ENCODE measurements around the gene TMEM130.

The TMEM130 gene

DNA sequence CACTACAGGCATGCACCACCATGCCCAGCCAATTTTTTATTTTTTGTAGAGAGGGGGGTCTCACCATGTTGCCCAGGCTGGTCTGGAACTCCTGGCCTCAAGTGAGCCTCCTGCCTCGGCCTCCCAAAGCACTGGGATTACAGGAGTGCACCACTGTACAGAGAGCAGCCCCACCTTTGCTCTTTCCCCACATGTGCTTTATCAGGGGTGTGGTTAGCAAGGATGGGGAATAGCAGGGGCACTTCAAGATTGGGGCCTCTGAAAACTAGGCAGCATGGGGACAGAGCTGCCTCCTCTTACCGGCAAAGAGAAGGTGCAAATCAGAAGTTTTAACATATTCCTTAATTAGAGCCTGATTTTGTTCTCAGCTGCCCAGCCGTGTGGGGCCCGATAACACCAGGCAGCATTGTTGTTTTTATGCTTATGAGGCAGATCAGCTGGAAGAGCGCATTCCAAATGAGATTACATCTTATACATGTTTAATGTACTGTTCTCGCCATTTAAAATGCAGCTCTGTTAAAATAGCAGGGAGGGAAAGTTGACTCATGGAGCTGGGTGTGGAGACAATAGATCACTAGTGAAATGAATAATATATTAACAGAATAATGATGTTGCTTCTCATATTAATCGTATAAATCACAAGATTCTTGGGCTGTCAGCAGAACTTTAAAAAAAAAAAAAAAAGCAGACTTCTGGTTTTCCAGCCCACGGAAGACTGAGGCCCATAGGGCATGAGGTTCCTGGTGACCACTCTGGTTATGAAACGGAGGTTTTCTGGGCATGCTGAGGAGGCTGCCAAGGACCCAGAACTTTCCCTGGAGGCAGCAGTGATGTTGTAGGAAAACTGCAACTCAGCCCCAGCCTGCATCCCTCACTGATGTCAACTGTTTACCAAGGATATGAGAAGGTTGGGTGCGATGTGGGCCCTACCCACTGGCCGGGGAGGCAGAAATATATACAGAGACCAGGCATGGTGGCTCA is 62.5 kb downstream of the TMEM130 start:
- DNase-seq (ENCODE audit: low read depth) = no peak

GRCh38 chr7:98805956-98806838 is 63.6 kb downstream of the TMEM130 start:
- DNase-seq (ENCODE audit: low read depth) = no peak

DNA sequence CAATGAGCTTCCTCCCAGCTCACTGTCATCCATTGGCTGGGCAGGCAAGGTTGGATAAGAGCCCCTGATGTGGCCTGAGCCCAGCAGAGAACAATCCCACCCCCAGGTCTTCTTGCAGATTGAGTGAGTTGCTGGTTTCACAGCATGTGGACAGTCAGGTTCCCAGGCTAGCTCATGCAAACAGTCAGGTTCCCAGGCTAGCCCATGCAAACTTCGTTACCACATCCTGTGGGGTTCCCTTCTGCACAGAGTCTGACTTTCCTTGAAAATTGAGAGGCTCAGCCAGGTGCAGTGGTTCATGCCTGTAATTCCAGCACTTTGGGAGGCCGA is 67.1 kb downstream of the TMEM130 start:
- no peak for DNase-seq (ENCODE audit: low read depth)

GRCh38 chr7:98802088-98802780 is 67.6 kb downstream of the TMEM130 start:
- no peak for DNase-seq (ENCODE audit: low read depth)

DNA sequence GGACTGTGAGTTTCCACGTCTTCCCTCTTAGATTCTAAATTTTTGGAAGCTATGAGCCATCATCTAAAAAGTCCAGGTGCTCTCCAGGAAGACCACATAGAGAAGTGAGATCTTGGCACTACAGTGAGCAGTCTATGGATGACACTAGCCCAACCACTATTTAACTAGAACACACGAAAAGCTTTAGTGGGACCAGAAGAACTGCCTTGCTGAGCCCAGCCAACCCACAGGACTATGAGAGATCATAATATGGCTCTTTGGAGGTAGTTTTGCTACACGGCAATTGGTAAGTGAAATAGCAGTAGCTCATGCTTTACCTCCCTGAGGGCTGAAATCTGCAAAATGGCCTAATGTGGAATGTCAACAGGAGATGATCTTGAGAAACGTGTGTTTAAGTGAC is 68.8 kb downstream of the TMEM130 start:
- no peak for DNase-seq (ENCODE audit: low read depth)

- DNase-seq (ENCODE audit: low read depth) = no peak
Measured at GRCh38 chr7:98797150-98797549, 72.7 kb downstream of the TMEM130 start.

Measured in fibroblast of gingiva (primary cell).